Tibial nerve (tissue), 4 donors: ENCODE measurements around the gene MYG1.

ENCODE experiments used
- CTCF ChIP-seq, 5 experiments: fragments of 200-600 bp in 3 of 5; fragments of 450-650 bp in 2 of 5; sonication (generic) in 3 of 5; IDR thresholded peaks; one replicate each; pipeline ENCODE4 v1.5.1; 2016 to 2019; ENCODE audit warnings: antibody characterized with exemption in 5 of 5, mild to moderate bottlenecking in 3 of 5, moderate library complexity in 2 of 5
- EP300 ChIP-seq, 2 donors: sonication (generic); formaldehyde crosslinking; IDR thresholded peaks; one replicate each; pipeline ENCODE4 v1.6.1; 2017; ENCODE audit warnings: antibody characterized with exemption in 2 of 2, mild to moderate bottlenecking in 1 of 2
- POLR2A ChIP-seq, 2 donors: fragments of 450-650 bp; IDR thresholded peaks; one replicate each; pipeline ENCODE4 v1.6.1; 2017; ENCODE audit warnings: antibody characterized with exemption in 2 of 2, mild to moderate bottlenecking in 2 of 2, moderate library complexity in 2 of 2

GRCh38 chr12:53276511-53276910 is 23.0 kb upstream of the MYG1 start:
- TF ChIP-seq CTCF (IDR thresholded peaks at IDR 0.05) (no peak), POLR2A (IDR thresholded peaks at IDR 0.05) (no peak), EP300 (IDR thresholded peaks at IDR 0.05) (no peak)
